GM19397 (cell line): ENCODE data around the gene CDH12.
"Not testable (repeated sequence)": the region's sequence is repeated elsewhere in the genome, so short reads cannot be mapped to it uniquely, and the experiment has no call there.

Source experiments
- ATAC-seq: cut with Tn5 transposase; IDR thresholded peaks from one replicate; pipeline ENCODE4 v1.9.1; 2021; ENCODE audit warnings: mild to moderate bottlenecking, moderate library complexity; ENCODE audit not compliant: unreplicated experiment

Gene CDH12

GRCh38 chr5:22662391-22662790, 190.8 kb downstream of the CDH12 start:
- ATAC-seq: no peak

GRCh38 chr5:22651355-22651754, 201.8 kb downstream of the CDH12 start:
- ATAC-seq: no peak

- ATAC-seq: no peak
These were observed 202.6 kb downstream of the CDH12 start for GRCh38 chr5:22650511-22650910.

GRCh38 chr5:22649074-22649473, 204.1 kb downstream of the CDH12 start:
- no peak for ATAC-seq

- ATAC-seq: no peak
These were observed 208.3 kb downstream of the CDH12 start for GRCh38 chr5:22644859-22645258.

- ATAC-seq: no peak
These were observed 209.8 kb downstream of the CDH12 start for GRCh38 chr5:22643356-22643755.

- no peak for ATAC-seq
These were observed 221.5 kb downstream of the CDH12 start for GRCh38 chr5:22631683-22632082.

- no peak for ATAC-seq
These were observed 226.1 kb downstream of the CDH12 start for GRCh38 chr5:22627029-22627428.

- no peak for ATAC-seq
These were observed 227.7 kb downstream of the CDH12 start for GRCh38 chr5:22625451-22625850.

- ATAC-seq: no peak
These were observed 232.1 kb downstream of the CDH12 start for GRCh38 chr5:22621084-22621483.

GRCh38 chr5:22615964-22616363, 237.2 kb downstream of the CDH12 start:
- ATAC-seq: no peak

- no peak for ATAC-seq
These were observed 238.6 kb downstream of the CDH12 start for GRCh38 chr5:22614486-22615094.

GRCh38 chr5:22612928-22613327, 240.2 kb downstream of the CDH12 start:
- no peak for ATAC-seq

- no peak for ATAC-seq
These were observed 241.8 kb downstream of the CDH12 start for GRCh38 chr5:22611327-22611726.

GRCh38 chr5:22607498-22607897, 245.6 kb downstream of the CDH12 start:
- ATAC-seq: not testable (repeated sequence)

- ATAC-seq: no peak
These were observed 247.7 kb downstream of the CDH12 start for GRCh38 chr5:22605473-22605872.

GRCh38 chr5:22604711-22605110, 248.4 kb downstream of the CDH12 start:
- no peak for ATAC-seq

- ATAC-seq: no peak
These were observed 254.3 kb downstream of the CDH12 start for GRCh38 chr5:22598796-22599195.

- no peak for ATAC-seq
These were observed 256.7 kb downstream of the CDH12 start for GRCh38 chr5:22596404-22596970.

- ATAC-seq: no peak
These were observed 258.7 kb downstream of the CDH12 start for GRCh38 chr5:22594491-22594890.

GRCh38 chr5:22593592-22593991, 259.6 kb downstream of the CDH12 start:
- ATAC-seq: peak; percentile 80

- ATAC-seq: no peak
These were observed 261.7 kb downstream of the CDH12 start for GRCh38 chr5:22591461-22591860.

GRCh38 chr5:22590677-22591268, 262.4 kb downstream of the CDH12 start:
- ATAC-seq: no peak
